HG03280 (cell line): ENCODE results near the gene KIF13A.
"Not testable (repeated sequence)": the region's sequence is repeated elsewhere in the genome, so short reads cannot be mapped to it uniquely, and the experiment has no call there.

Source experiments
- ATAC-seq: cut with Tn5 transposase; IDR thresholded peaks from one replicate; pipeline ENCODE4 v1.9.1; 2021; ENCODE audit warnings: mild to moderate bottlenecking, moderate library complexity; ENCODE audit not compliant: unreplicated experiment

The KIF13A gene

DNA sequence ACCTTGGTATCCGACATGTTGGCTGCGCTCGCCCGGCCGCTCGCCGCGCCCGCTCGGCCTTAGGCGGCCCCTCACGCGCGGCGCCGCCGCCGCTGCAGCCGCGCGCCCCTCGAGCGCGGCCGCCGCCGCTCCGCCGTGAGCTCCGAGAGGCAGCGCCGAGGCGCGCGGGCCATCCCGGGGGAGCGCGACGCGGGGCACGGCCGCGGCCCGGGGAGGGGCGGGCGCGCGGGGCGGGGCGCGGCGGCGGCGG lies at the start of gene KIF13A:
Gene KIF13A (minus strand): TSS at position 189 of the 250 bp plus-strand sequence. CDS start 172 bp downstream, at position 17.
- no peak for ATAC-seq

DNA sequence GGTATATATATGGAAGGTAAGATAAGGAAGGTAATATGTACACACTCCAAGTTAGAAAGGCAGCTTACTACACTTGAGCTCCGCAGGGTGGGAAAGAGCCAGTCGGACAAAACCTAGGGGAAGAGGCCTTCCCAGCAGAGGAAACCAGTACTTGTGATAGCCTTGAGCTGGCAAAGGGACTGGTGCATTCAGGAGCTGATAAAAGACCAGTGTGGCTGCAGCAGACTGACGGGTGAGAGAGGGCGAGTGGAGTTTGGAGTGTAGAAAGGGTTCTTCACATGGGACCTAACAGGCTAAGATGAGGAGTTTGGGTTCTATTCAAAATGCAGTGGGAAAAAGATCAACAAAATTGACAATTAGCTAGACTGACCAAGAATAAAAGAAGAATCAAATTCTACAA lies 49.3 kb upstream of the KIF13A start:
- ATAC-seq: no peak

GRCh38 chr6:18035330-18035854 lies 48.0 kb upstream of the KIF13A start:
- no peak for ATAC-seq

DNA sequence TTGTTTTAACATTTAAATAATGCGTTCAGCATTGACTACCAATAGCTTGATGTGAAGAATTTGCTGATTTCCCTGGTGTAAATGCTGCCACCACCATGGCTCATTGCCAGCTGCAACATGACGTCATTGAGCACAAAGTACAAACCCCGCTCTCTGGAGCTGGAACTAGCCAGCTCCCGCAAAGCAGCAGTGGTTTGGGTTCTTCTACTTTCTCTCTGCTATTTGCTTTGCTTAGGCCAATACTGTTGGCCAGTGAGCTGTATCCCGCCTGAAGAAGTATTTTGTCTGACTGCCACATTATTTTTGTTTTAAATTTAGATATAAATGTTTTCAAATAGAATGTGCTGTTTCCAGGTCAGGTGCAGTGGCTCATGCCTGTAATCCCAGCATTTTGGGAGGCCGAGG lies 47.4 kb upstream of the KIF13A start:
- no peak for ATAC-seq

DNA sequence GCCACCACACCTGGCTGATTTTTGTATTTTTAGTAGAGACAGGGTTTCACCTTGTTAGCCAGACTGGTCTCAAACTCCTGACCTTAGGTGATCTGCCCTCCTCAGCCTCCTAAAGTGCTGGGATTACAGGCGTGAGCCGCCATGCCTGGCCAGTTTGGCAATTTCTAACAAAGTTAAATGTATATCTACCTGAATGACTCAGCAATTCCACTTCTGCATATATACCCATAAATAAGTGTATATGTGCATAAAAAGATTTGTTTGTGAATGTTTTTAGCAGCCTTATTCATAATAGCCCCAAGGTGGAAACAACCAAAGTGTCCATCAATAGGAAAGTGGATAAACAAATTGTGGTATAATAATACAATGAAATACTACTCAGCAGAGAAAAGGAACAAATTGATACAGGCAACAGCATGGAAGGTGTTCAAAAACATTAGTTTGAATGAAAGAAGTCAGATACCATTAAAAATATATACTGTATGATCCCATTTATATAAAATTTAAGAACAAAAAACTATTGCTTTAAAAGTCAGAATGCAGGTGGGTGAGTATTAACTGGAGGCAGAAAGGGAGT lies 44.3 kb upstream of the KIF13A start:
- ATAC-seq: no peak

GRCh38 chr6:18031189-18031588 lies 43.8 kb upstream of the KIF13A start:
- ATAC-seq: no peak

DNA sequence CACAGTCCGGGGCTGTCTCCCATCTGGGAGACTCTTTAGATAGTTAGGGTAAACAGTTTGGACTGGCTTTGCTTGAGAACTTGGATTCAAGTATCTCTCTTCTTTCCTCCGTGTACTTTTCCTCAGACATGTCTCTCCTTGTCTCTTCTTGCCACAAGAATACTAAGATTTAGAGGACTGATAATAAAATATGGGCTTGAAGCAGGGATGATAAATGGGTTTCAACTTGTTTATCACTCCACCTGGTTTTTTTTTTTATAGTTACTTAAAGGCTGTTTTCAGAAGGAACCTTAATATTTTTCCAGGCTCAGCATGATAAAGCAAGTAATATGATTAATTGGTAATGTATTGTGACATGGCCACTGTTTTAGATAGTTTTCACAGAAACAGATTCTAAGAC lies 40.9 kb upstream of the KIF13A start:
- ATAC-seq: no peak

DNA sequence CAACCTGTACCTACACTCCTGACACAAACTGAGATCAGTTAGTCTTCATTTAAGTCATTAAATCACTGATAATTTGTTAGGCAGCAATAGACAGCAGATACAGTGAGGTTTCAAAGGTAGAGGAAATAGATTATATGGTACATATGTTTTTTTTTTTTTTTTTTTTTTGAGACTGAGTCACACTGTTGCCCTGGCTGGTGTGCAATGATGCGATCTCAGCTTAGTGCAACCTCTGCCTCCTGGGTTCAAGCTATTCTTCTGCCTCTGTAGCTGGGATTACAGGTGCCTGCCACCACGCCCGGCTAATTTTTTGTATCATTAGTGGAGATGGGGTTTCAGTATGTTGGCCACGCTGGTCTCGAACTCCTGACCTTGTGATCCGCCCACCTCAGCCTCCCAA lies 38.2 kb upstream of the KIF13A start:
- no peak for ATAC-seq

DNA sequence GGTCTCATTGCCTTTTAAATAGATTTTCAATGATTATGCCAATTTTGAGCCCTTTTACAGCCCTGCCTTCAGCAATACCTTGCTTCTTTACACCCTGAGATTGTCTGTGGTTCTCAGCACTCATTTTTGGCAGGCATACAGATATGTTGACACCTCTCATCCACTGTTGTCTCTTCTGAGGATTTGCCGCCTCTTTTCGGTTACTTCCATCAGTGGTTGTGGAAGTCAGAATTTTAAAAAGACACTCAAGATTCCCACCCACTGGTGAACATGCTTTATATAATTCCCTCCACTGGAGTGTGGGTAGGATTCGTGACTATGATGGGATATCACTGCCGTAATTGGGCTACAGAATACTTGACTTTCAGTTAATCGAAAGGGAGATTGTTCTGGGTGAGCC lies 37.4 kb upstream of the KIF13A start:
- ATAC-seq: no peak

GRCh38 chr6:18023891-18024290 lies 36.5 kb upstream of the KIF13A start:
- no peak for ATAC-seq

DNA sequence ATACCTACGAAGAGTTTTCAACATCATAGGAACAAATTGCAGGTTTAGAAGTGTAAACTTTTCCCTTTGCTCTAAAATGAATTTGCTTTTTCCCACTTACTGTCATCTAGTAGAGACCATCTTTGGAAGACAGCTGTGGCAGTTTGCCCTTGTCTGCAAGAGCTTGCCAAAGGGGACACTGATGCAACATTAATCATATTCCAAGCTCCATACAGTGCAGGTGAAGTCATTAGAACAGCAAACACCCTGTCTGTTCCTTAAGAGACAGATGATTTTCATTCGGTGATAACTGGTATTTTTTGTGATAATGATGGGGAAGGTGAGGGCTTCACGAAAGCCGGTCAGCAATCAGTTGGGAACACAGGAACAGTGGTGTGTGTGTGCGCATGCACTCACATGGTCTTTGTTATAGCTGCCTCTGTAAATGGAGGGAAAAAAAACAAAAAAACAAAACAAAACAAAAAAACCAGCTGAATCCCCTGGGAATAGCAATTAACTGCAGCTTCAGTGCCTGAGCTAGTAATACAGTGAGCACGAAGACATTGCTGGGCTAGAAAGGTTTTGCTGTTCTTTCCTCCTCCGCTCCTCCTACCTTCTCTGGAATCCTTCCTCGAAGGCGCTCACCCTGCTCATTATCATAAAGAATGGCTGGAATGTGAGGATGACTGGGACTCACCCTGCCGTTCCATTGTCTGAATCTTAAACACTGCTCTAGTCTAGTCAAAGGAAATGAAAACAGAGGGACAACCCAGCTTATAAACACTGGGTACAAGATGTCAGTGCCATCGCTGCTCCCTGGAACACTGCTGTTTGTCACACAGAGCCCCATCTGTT lies 35.2 kb upstream of the KIF13A start:
- no peak for ATAC-seq

DNA sequence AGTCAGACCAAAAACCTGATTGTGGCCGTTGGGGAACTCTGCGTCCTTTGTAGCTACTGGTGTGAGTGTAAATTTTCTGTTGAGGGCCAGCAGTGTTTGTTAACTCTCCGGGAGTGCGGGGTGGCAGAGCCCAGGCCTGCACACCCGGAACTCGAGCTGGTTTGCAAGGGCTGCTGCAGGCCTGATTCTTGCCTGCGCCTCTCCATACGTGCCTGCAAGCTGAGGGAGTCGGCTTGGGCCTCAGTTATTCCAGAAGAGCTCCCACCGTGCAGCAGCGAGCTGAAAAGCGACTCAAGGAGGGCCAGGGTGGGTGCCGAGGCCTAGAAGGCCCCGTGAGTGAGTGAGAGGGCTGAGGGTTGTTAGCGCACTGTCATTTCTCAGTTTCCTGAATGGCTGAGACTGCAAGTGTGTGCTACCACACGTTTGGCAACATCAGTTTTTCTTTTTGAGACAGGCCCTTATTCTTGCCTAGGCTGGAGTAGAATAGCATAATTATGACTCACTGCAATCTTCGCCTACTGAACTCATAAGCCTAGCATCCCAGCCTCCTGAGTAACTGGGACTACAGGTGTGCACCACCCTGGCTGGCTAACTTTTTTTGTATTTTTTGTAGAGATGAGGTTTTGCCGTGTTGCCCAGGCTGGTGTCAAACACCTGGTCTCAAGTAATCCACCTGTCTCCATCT lies 33.9 kb upstream of the KIF13A start:
- no peak for ATAC-seq

DNA sequence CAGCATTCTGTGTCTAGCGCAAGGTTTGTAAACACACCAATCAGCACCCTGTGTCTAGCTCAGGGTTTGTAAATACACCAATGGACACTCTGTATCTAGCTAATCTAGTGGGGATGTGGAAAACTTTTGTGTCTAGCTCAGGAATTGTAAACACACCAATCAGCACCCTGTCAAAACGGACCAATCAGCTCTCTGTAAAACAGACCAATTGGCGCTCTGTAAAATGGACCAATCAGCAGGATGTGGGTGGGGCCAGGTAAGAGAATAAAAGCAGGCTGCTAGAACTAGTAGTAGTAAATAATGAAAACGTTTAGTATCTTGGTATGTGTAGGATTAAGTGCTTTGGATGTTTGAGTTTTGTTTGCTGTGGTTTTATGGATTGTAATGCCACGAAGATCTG lies 33.1 kb upstream of the KIF13A start:
- not testable (repeated sequence) for ATAC-seq

DNA sequence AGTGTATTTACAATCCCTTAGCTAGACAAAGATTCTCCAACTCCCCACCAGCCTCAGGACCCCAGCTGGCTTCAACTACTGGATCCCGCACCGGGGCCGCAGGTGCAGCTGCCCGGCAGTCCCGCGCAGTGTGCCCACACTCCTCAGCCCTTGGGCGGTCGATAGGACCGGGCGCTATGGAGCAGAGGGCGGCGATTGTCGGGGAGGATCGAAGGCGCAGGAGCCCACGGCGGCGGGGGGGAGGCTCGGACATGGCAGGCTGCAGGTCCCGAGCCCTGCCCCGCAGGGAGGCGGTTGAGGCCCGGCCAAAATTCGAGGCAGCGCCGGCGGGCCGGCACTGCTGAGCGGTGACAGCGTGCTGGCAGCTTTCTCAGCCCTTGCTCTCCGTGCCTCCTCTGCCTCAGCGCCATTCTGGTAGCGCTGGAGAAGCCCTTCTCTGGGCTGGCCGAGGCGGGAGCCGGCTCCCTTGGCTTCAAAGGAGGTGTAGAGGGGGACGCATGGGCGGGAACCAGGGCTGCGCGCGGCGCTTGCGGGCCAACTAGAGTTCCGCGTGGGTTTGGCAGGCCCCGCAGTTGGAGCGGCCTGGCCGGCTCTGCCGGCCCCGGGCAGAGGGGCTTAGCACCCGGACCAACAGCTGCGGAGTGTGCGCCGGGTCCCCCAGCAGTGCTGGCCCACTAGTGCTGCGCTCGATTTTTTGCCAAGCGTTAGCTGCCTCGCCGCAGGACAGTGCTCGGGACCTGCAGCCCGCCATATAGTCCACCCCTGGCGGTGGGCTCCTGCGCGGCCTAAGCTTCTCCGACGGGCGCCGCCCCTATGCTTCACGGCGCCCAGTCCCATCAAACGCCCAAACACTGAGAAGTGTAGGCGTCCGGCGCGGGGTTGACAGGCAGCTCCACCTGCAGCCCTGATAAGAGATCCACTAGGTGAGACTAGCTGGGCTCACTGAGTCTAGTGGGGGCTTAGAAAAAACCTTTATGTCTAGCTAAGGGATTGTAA lies 32.4 kb upstream of the KIF13A start:
- no peak for ATAC-seq

DNA sequence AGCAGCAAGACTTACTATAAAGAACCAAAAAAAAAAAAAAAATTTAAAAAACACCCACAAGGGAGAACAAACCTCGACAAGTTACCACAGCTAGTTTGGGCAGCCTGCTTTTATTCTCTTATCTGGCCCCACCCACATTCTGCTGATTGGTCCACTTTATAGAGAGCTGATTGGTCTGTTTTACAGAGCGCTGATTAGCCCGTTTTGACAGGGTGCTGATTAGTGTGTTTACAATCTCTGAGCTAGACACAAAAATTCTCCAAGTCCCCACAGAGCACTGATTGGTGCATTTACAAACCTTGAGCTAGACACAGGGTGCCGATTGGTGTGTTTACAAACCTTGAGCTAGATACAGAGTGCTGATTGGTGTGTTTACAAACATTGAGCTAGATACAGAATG lies 31.7 kb upstream of the KIF13A start:
- not testable (repeated sequence) for ATAC-seq

- no peak for ATAC-seq
Observed at GRCh38 chr6:18016698-18017097, 29.3 kb upstream of the KIF13A start.

DNA sequence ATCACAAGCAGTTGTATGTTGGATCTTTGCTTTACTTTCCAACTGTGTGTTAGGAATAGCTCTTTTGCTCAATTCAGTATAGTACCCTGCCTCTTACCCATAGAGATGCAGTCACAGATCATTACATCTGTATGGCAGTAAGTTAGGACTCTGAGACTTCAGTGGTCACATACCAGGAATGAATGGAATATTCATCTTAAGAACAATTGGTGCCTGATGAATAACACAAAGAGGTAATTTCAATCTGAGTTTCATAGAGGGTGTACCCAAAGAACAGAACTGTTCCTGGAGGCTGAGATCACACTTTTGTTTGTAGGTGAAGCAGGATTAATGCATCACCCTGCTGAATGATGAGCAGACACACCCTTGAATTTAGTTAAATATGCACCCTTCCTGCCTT lies 28.7 kb upstream of the KIF13A start:
- ATAC-seq: no peak

DNA sequence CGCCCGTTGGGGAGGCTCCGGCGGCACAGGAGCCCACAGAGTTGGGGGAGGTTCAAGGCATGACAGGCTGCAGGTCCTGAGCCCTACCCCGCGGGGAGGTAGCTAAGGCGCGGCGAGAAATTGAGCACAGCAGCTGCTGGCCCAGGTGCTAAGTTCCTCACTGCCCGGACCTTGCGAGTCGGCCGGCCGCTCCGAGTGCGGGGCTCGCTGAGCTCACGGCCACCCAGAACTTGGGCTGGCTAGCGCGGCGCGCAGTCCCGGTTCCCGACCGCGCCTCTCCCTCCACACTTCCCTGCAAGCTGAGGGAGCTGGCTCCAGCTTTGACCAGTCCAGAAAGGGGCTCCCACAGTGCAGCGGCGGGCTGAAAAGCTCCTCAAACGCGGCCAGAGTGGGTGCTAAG lies 23.9 kb upstream of the KIF13A start:
- no peak for ATAC-seq

- not testable (repeated sequence) for ATAC-seq
Observed at GRCh38 chr6:18010540-18010939, 23.1 kb upstream of the KIF13A start.

- no peak for ATAC-seq
Observed at GRCh38 chr6:18004256-18004985, 17.0 kb upstream of the KIF13A start.
